HepG2 (cell line): Measurements from ENCODE around the gene EIF6. TPM values are rescaled to one million over a fixed set of nuclear protein-coding genes. Genes with fewer than 3 reads are reported as not detected.

Source experiments
- HCFC1 ChIP-seq: fragments of 150-350 bp; IDR thresholded peaks from 2 replicates; pipeline ENCODE4 v1.6.1; 2014; ENCODE audit warnings: low read depth, low read length
- HIVEP1 ChIP-seq: sonication (generic); formaldehyde crosslinking; IDR thresholded peaks from 2 replicates; pipeline ENCODE4 v1.4.0; 2020; ENCODE audit warnings: mild to moderate bottlenecking, missing genetic modification reagents
- NFE2L1 ChIP-seq: sonication (generic); formaldehyde crosslinking; IDR thresholded peaks from 2 replicates; pipeline ENCODE4 v1.4.0; 2020; ENCODE audit warnings: missing genetic modification reagents, mild to moderate bottlenecking, borderline replicate concordance
- ZNF468 ChIP-seq: sonication (generic); formaldehyde crosslinking; IDR thresholded peaks from 2 replicates; pipeline ENCODE4 v1.8.0; 2022; ENCODE audit warnings: mild to moderate bottlenecking, moderate library complexity, missing genetic modification reagents
- ZNF589 ChIP-seq: sonication (generic); formaldehyde crosslinking; conservative IDR thresholded peaks from 2 replicates; pipeline ENCODE4 v1.8.0; 2022; ENCODE audit warnings: mild to moderate bottlenecking, moderate library complexity, missing genetic modification reagents
- ZNF598 ChIP-seq: sonication (generic); formaldehyde crosslinking; IDR thresholded peaks from 2 replicates; pipeline ENCODE4 v1.5.1; 2020; ENCODE audit warnings: mild to moderate bottlenecking, missing genetic modification reagents, borderline replicate concordance
- ZSCAN29 ChIP-seq: sonication (generic); formaldehyde crosslinking; conservative IDR thresholded peaks from 2 replicates; pipeline ENCODE4 v1.4.0; 2020; ENCODE audit warnings: mild to moderate bottlenecking, missing genetic modification reagents
- polyA plus RNA-seq, 8 experiments: library from polyadenylated mRNA; depleted of rRNA in 3 of 8; stranded (reverse) in 7 of 8; unstranded in 1 of 8; fragments of >200 nt; fragmentation: Illumina TruSeq in 4 of 8; extraction: Trizol in 4 of 8; gene quantifications; 2 replicates each; pipeline versions ENCODE4 v1.2.1 to v1.2.3, GENCODE V29; 2011 to 2016; ENCODE audit warnings: low read depth in 4 of 8, missing spikeins in 1 of 8, mixed read lengths in 1 of 8; ENCODE audit not compliant: insufficient read depth in 1 of 8
- total RNA-seq, 5 experiments: library from RNA; depleted of rRNA; stranded (reverse); fragments of >200 nt; fragmentation: Illumina TruSeq; extraction: Trizol; gene quantifications; 2 replicates each; pipeline ENCODE4 v1.2.3, GENCODE V29; 2016; ENCODE audit warnings: low read depth in 1 of 5
- TF ChIP-seq, protein P1 (sequence below): sonication (generic); formaldehyde crosslinking; IDR thresholded peaks from 2 replicates; pipeline ENCODE4 v1.4.0; 2020; ENCODE audit warnings: missing genetic modification reagents
- TF ChIP-seq, protein P2 (sequence below): sonication (generic); formaldehyde crosslinking; IDR thresholded peaks from 2 replicates; pipeline ENCODE4 v1.5.1; 2020; ENCODE audit warnings: missing genetic modification reagents, mild to moderate bottlenecking, borderline replicate concordance
- TF ChIP-seq, protein P3 (sequence below): sonication (generic); formaldehyde crosslinking; IDR thresholded peaks from 2 replicates; pipeline ENCODE4 v1.4.0; 2020; ENCODE audit warnings: missing genetic modification reagents
- TF ChIP-seq, protein P4 (sequence below): sonication (generic); formaldehyde crosslinking; IDR thresholded peaks from one replicate; pipeline ENCODE4 v1.5.1; 2020; ENCODE audit warnings: mild to moderate bottlenecking, missing genetic modification reagents; ENCODE audit errors: not compliant biosample characterization
- TF ChIP-seq, protein P5 (sequence below): sonication (generic); formaldehyde crosslinking; IDR thresholded peaks from 2 replicates; pipeline ENCODE4 v1.5.0; 2020; ENCODE audit warnings: mild to moderate bottlenecking, missing genetic modification reagents, borderline replicate concordance

EIF6 gene
- total and polyA plus RNA-seq, 2 of the 13 experiments (the other 11 are each of a cell fraction or from before 2014, with no cell fraction given), result 462 to 466 TPM

DNA sequence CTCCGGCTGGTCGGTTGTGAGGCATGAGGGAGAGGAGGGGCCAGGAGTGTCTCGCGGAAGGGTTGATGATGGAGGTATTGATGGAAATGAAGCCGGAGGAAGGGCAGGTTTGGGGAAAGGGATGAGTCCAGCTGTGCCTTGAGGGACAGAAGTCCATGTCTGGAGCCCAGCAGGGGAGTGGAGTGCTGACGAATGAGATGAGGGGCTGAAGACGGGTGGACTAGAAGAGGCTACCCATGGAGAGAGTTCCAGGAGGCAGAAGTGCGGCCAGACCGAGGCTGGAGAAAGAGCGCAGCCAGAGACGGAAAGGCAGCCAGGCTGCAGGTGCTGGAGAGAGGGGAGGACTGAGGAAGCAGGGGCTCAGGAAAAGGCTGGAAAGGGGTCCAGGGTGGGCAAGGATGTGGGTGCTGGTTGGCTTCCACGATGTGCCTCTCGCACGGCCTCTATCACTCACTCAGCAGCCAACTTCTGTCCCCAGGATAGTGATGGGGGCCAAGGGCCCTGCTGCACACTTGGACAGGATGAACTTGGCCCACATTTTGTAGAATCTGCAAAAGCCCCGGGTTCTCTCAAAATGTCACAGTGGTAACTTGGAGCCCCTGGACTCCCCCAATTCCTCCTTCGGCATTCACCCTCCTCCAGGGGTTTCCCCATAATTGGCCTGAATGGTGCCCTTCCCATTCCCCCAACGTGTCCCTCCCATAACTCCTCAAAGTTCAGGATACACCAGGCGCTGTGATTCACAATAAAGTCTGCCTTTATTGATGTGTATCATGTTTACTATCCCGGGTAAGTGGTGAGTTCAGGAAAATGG, 627 bp upstream of the EIF6 start (continued):
- 0 out of 2 replicates have a peak, but pooled peaks have one; percentile 2 for TF ChIP-seq ZNF589 (CRISPR knock-in tag)
- TF ChIP-seq, protein P1, sequence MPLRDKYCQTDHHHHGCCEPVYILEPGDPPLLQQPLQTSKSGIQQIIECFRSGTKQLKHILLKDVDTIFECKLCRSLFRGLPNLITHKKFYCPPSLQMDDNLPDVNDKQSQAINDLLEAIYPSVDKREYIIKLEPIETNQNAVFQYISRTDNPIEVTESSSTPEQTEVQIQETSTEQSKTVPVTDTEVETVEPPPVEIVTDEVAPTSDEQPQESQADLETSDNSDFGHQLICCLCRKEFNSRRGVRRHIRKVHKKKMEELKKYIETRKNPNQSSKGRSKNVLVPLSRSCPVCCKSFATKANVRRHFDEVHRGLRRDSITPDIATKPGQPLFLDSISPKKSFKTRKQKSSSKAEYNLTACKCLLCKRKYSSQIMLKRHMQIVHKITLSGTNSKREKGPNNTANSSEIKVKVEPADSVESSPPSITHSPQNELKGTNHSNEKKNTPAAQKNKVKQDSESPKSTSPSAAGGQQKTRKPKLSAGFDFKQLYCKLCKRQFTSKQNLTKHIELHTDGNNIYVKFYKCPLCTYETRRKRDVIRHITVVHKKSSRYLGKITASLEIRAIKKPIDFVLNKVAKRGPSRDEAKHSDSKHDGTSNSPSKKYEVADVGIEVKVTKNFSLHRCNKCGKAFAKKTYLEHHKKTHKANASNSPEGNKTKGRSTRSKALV (CRISPR knock-in tag), result no peak; the same call in 1 of the 2 replicates
- 0 out of 2 replicates have a peak, but pooled peaks have one; percentile 7 for TF ChIP-seq ZNF468
- TF ChIP-seq, protein P2, sequence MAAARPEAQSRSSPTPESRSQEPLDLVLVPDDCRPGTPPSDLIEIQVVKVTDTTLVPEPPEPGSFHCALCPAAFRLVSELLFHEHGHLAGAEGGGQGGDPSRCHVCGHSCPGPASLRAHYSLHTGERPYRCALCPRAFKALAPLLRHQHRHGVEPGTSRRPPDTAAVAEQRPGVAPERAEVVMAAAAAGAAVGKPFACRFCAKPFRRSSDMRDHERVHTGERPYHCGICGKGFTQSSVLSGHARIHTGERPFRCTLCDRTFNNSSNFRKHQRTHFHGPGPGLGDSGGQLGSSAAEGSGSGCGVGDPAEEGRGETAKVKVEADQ, result 0 out of 2 replicates have a peak, but pooled peaks have one; percentile 11
- TF ChIP-seq ZNF598 (CRISPR knock-in tag), result peak; percentile 29
- TF ChIP-seq, protein P3, sequence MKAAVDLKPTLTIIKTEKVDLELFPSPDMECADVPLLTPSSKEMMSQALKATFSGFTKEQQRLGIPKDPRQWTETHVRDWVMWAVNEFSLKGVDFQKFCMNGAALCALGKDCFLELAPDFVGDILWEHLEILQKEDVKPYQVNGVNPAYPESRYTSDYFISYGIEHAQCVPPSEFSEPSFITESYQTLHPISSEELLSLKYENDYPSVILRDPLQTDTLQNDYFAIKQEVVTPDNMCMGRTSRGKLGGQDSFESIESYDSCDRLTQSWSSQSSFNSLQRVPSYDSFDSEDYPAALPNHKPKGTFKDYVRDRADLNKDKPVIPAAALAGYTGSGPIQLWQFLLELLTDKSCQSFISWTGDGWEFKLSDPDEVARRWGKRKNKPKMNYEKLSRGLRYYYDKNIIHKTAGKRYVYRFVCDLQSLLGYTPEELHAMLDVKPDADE (CRISPR knock-in tag), result no peak; the same call in 1 of the 2 replicates
- TF ChIP-seq ZSCAN29, result 0 out of 2 replicates have a peak, but pooled peaks have one; percentile 38
- TF ChIP-seq, protein P4, sequence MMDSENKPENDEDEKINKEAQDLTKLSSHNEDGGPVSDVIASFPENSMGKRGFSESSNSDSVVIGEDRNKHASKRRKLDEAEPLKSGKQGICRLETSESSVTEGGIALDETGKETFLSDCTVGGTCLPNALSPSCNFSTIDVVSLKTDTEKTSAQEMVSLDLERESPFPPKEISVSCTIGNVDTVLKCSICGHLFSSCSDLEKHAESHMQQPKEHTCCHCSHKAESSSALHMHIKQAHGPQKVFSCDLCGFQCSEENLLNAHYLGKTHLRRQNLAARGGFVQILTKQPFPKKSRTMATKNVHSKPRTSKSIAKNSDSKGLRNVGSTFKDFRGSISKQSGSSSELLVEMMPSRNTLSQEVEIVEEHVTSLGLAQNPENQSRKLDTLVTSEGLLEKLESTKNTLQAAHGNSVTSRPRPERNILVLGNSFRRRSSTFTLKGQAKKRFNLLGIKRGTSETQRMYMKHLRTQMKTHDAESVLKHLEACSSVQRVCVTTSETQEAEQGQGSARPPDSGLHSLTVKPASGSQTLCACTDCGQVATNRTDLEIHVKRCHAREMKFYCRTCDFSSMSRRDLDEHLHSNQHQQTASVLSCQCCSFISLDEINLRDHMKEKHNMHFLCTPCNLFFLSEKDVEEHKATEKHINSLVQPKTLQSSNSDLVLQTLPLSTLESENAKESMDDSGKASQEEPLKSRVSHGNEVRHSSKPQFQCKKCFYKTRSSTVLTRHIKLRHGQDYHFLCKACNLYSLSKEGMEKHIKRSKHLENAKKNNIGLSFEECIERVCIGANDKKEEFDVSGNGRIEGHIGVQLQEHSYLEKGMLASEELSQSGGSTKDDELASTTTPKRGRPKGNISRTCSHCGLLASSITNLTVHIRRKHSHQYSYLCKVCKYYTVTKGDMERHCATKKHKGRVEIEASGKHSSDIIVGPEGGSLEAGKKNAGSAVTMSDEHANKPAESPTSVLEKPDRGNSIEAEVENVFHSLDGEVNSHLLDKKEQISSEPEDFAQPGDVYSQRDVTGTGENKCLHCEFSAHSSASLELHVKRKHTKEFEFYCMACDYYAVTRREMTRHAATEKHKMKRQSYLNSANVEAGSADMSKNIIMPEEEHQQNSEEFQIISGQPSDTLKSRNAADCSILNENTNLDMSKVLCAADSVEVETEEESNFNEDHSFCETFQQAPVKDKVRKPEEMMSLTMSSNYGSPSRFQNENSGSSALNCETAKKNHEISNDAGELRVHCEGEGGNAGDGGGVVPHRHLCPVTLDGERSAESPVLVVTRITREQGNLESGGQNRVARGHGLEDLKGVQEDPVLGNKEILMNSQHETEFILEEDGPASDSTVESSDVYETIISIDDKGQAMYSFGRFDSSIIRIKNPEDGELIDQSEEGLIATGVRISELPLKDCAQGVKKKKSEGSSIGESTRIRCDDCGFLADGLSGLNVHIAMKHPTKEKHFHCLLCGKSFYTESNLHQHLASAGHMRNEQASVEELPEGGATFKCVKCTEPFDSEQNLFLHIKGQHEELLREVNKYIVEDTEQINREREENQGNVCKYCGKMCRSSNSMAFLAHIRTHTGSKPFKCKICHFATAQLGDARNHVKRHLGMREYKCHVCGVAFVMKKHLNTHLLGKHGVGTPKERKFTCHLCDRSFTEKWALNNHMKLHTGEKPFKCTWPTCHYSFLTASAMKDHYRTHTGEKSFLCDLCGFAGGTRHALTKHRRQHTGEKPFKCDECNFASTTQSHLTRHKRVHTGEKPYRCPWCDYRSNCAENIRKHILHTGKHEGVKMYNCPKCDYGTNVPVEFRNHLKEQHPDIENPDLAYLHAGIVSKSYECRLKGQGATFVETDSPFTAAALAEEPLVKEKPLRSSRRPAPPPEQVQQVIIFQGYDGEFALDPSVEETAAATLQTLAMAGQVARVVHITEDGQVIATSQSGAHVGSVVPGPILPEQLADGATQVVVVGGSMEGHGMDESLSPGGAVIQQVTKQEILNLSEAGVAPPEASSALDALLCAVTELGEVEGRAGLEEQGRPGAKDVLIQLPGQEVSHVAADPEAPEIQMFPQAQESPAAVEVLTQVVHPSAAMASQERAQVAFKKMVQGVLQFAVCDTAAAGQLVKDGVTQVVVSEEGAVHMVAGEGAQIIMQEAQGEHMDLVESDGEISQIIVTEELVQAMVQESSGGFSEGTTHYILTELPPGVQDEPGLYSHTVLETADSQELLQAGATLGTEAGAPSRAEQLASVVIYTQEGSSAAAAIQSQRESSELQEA, result peak; percentile 38
- TF ChIP-seq HCFC1, result no peak
- peak; percentile 31 for TF ChIP-seq HIVEP1
- TF ChIP-seq, protein P5, sequence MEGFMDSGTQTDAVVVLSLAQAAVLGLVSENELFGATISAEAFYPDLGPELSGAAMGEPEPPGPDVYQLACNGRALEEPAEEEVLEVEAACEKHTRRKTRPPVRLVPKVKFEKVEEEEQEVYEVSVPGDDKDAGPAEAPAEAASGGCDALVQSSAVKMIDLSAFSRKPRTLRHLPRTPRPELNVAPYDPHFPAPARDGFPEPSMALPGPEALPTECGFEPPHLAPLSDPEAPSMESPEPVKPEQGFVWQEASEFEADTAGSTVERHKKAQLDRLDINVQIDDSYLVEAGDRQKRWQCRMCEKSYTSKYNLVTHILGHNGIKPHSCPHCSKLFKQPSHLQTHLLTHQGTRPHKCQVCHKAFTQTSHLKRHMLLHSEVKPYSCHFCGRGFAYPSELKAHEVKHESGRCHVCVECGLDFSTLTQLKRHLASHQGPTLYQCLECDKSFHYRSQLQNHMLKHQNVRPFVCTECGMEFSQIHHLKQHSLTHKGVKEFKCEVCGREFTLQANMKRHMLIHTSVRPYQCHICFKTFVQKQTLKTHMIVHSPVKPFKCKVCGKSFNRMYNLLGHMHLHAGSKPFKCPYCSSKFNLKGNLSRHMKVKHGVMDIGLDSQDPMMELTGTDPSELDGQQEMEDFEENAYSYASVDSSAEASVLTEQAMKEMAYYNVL (CRISPR knock-in tag), result peak; percentile 82
- TF ChIP-seq NFE2L1 (CRISPR knock-in tag), result no peak; the same call in 1 of the 2 replicates
